Calu3 (cell line): ENCODE results near the gene PEAK1. TPM values are rescaled to one million over a fixed set of nuclear protein-coding genes. Genes with fewer than 3 reads are reported as not detected.

Experiments used
- BruUV-seq: library from RNA; stranded (reverse); fragments of 400-500 nt; replicated peaks from 2 replicates; lab custom pipeline; 2021; lab: Mats Ljungman, UMichigan
- CTCF ChIA-PET: fragments of 300-600 bp; sonication (Branson Sonifier 250); formaldehyde crosslinking; loops from one replicate; lab custom pipeline; 2022; ENCODE audit warnings: antibody characterized with exemption; lab: Charles Lee
- DNase-seq: peaks from one replicate; pipeline ENCODE4 v3.0.0; 2022
- H3K27ac Mint-ChIP-seq: one replicate; pipeline ENCODE4 v1.8.0; 2022; ENCODE audit warnings: mixed read lengths; ENCODE audit not compliant: unreplicated experiment
- H3K27me3 Mint-ChIP-seq: one replicate; pipeline ENCODE4 v1.8.0; 2022; ENCODE audit warnings: mixed read lengths; ENCODE audit not compliant: unreplicated experiment
- H3K36me3 Mint-ChIP-seq: one replicate; pipeline ENCODE4 v1.8.0; 2022; ENCODE audit warnings: mild to moderate bottlenecking, moderate library complexity, mixed read lengths; ENCODE audit not compliant: insufficient read depth, unreplicated experiment
- H3K4me1 Mint-ChIP-seq: one replicate; pipeline ENCODE4 v1.8.0; 2022; ENCODE audit warnings: mild to moderate bottlenecking, low read depth, mixed read lengths; ENCODE audit not compliant: unreplicated experiment
- H3K4me3 Mint-ChIP-seq: one replicate; pipeline ENCODE4 v1.8.0; 2022; ENCODE audit warnings: mild to moderate bottlenecking, low read depth, moderate library complexity, mixed read lengths; ENCODE audit not compliant: unreplicated experiment
- H3K9me3 Mint-ChIP-seq: one replicate; pipeline ENCODE4 v1.8.0; 2022; ENCODE audit warnings: low read depth, mixed read lengths; ENCODE audit not compliant: unreplicated experiment
- CTCF ChIP-seq: fragments of 200-600 bp; IDR thresholded peaks from one replicate; pipeline ENCODE4 v1.8.0; 2022; ENCODE audit warnings: antibody characterized with exemption; ENCODE audit not compliant: unreplicated experiment
- intact Hi-C: fragments of 100-400 bp; cut with micrococcal nuclease; formaldehyde crosslinking; loops from one replicate; pipeline ENCODE4 v1.10.0; 2022; ENCODE audit not compliant: unreplicated experiment
- total RNA-seq: library from RNA; stranded (reverse); gene quantifications from 2 replicates; pipeline ENCODE4 v1.2.3, GENCODE V29; 2022

The PEAK1 gene
- total RNA-seq, 1 experiment from 2014 or later: 54.3 TPM

- intact Hi-C loops: no loop called here
- Mint-ChIP-seq H3K9me3 (no peaks in the 10 kb centered on the region), H3K4me3 (no peak overlapping the region), H3K36me3 (no peaks in the 10 kb centered on the region), H3K27ac (no peak overlapping the region), H3K27me3 (no peaks in the 10 kb centered on the region), H3K4me1 (no peaks in the 10 kb centered on the region)
- no TSS peak for BruUV-seq
- no peak for DNase-seq
- TF ChIP-seq CTCF: no peak
- CTCF ChIA-PET: interaction anchor here (0.7 kb wide), 2 partner anchors 127 to 501 kb away, joined by 3 to 6 read pairs; no protein-coding TSS in a partner anchor
Observed at GRCh38 chr15:77247116-77247515, 172.8 kb downstream of the PEAK1 start.

GRCh38 chr15:77243716-77244401 lies 176.0 kb downstream of the PEAK1 start:
- Mint-ChIP-seq H3K27ac (no peak overlapping the region), H3K4me3 (no peak overlapping the region), H3K4me1 (no peaks in the 10 kb centered on the region), H3K36me3 (no peaks in the 10 kb centered on the region), H3K9me3 (no peaks in the 10 kb centered on the region), H3K27me3 (no peaks in the 10 kb centered on the region)
- DNase-seq: no peak
- CTCF ChIA-PET: interaction anchor here (0.6 kb wide), 1 partner anchor 592 kb away, joined by 4 read pairs; no protein-coding TSS in a partner anchor
- BruUV-seq: no TSS peak
- no peak for TF ChIP-seq CTCF
- intact Hi-C loops: no loop called here

DNA sequence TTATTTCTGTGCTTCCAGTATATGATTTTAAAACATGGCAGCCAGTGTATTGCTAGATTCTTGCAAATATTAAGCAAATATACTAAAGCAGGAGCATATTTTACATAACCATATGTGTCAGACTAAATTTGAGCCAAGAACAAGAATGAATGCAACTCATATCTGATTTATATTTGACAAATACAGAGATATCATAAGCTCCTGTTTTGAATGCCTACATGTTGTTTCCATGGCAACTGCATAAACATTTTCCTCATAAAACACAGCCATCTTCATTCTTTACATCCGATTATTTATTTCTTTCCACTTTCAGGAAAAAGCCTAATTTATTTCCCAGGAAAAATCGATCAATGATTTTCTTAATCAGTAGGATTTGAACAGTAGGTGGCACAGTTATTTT lies 176.8 kb downstream of the PEAK1 start:
- intact Hi-C loops: no loop called here
- Mint-ChIP-seq H3K4me3 (no peak overlapping the region), H3K9me3 (no peaks in the 10 kb centered on the region), H3K36me3 (no peaks in the 10 kb centered on the region), H3K4me1 (no peaks in the 10 kb centered on the region), H3K27ac (no peak overlapping the region), H3K27me3 (no peaks in the 10 kb centered on the region)
- BruUV-seq: no TSS peak
- CTCF ChIA-PET: no interaction called here
- no peak for DNase-seq
- TF ChIP-seq CTCF: no peak

DNA sequence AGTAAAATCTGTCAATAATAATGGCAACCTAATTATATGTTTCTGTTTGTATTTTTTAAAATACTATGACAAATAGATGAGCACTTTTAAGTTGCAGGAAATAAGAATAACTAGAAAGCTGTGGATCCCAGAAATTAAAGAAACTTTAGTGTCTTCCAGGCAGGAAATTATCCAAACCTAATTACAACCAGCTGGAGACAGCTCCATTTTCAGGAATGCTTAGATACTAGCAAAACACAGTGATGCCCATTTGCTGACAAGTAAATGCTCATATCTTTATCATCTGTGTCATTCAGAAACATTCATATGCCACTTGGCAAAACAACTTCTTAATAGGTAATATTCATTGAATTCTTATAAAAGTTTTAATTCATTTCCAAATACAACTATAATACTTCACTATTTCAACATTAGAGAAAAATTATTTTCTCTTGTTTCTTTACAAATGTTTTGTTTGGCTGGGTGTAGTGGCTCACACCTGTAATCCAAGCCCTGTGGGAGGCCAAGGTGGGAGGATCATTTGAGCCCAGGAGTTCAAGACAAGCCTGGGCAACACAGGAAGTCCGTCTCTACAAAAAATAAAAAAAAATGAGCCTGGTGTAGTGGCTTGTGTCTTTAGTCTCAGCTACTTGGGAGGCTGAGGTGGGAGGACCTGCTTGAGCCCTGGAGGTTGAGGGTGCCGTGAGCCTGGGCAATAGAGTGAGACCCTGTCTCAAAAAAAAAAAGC lies 179.9 kb downstream of the PEAK1 start:
- DNase-seq: no peak
- no TSS peak for BruUV-seq

More for the DNA sequence above, 179.9 kb downstream of the PEAK1 start:
- intact Hi-C loops: no loop called here
- TF ChIP-seq CTCF: no peak
- Mint-ChIP-seq H3K27ac (no peak overlapping the region), H3K4me3 (no peak overlapping the region), H3K9me3 (peaks cover 3% of the 10 kb centered on the region), H3K36me3 (no peaks in the 10 kb centered on the region), H3K27me3 (no peaks in the 10 kb centered on the region), H3K4me1 (no peaks in the 10 kb centered on the region)
- CTCF ChIA-PET: no interaction called here
